Measurements from ENCODE around the gene SLITRK2.

DNA sequence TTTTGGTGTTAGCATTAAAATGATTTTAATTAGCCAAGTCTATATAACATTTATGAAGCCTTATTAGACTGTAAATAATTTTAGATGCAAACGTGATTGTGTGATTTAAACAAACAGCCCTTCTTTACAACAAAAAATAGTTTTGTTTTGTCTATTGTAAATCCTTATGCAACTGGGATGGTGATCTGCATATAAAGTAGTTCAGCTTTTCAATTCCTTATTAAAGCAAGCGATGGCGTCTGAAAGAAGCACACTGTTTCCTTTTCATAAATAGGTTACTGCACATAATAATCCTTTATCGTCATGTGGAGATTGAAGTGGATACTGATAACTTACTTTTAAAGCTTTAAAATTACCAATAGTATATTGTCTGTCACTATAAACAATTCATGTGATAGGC is 8.8 kb downstream of the SLITRK2 start:
- TF ChIP-seq, protein P1, sequence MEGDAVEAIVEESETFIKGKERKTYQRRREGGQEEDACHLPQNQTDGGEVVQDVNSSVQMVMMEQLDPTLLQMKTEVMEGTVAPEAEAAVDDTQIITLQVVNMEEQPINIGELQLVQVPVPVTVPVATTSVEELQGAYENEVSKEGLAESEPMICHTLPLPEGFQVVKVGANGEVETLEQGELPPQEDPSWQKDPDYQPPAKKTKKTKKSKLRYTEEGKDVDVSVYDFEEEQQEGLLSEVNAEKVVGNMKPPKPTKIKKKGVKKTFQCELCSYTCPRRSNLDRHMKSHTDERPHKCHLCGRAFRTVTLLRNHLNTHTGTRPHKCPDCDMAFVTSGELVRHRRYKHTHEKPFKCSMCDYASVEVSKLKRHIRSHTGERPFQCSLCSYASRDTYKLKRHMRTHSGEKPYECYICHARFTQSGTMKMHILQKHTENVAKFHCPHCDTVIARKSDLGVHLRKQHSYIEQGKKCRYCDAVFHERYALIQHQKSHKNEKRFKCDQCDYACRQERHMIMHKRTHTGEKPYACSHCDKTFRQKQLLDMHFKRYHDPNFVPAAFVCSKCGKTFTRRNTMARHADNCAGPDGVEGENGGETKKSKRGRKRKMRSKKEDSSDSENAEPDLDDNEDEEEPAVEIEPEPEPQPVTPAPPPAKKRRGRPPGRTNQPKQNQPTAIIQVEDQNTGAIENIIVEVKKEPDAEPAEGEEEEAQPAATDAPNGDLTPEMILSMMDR (optimal IDR thresholded peaks at IDR 0.05 in 1 of 3, IDR thresholded peaks at IDR 0.05 in 1 of 3, conservative IDR thresholded peaks at IDR 0.05 in 1 of 3; ENCODE audit: extremely low read depth in 1 of 3, insufficient read depth in 2 of 3, low read length in 3 of 3) = no peak
- TF ChIP-seq EZH2 (IDR thresholded peaks at IDR 0.05; ENCODE audit: low read length) = no peak

Data from keratinocyte (primary cell).